HEK293 (cell line): ENCODE data around the gene DRG1.
"Not testable (repeated sequence)": the region's sequence is repeated elsewhere in the genome, so short reads cannot be mapped to it uniquely, and the experiment has no call there.

Experiments
- CTCF ChIA-PET: fragments of 350-600 bp; formaldehyde crosslinking; extraction: SDS; loops from one replicate; lab custom pipeline; 2021; ENCODE audit warnings: antibody characterized with exemption; lab: Yijun Ruan, JAX
- POLR2A ChIA-PET: fragments of 300-600 bp; formaldehyde crosslinking; extraction: SDS; loops from one replicate; lab custom pipeline; 2020; ENCODE audit warnings: antibody characterized with exemption, inconsistent platforms; lab: Yijun Ruan, JAX
- H3K27ac ChIP-seq: fragments of 200-500 bp; sonication (Bioruptor generic); 2 replicates; pipeline ENCODE4 v1.5.1; 2014; ENCODE audit warnings: low read depth, low read length, control low read depth, inconsistent platforms; ENCODE audit errors: extremely low read depth
- H3K36me3 ChIP-seq, 2 experiments: fragments of 200-500 bp in 1 of 2; sonication (Bioruptor generic) in 1 of 2; 1 replicate in 1 of 2; 2 replicates in 1 of 2; pipeline ENCODE4 v1.5.1; 2014 to 2017; ENCODE audit warnings: inconsistent platforms in 2 of 2, low read length in 2 of 2; ENCODE audit not compliant: control insufficient read depth in 2 of 2, insufficient read depth in 1 of 2
- H3K4me1 ChIP-seq: fragments of 200-500 bp; sonication (Bioruptor generic); 2 replicates; pipeline ENCODE4 v1.5.1; 2014; ENCODE audit warnings: mild to moderate bottlenecking, low read length, inconsistent platforms; ENCODE audit not compliant: control insufficient read depth, insufficient read depth
- H3K4me3 ChIP-seq: 2 replicates; pipeline ENCODE4 v1.5.1; 2011; ENCODE audit warnings: low read depth, mild to moderate bottlenecking, control low read depth, low read length, moderate library complexity
- H3K9me3 ChIP-seq: fragments of 200-500 bp; sonication (Bioruptor generic); 2 replicates; pipeline ENCODE4 v1.5.1; 2014; ENCODE audit warnings: low read depth, low read length, inconsistent platforms; ENCODE audit not compliant: control insufficient read depth, insufficient read depth
- KLF7 ChIP-seq: fragments of 450-650 bp; formaldehyde crosslinking; IDR thresholded peaks from 2 replicates; pipeline ENCODE4 v1.5.1; 2016; ENCODE audit warnings: missing biosample characterization, missing genetic modification characterization, borderline replicate concordance
- MYNN ChIP-seq: fragments of 450-650 bp; formaldehyde crosslinking; IDR thresholded peaks from 2 replicates; pipeline ENCODE4 v1.5.1; 2016; ENCODE audit warnings: missing biosample characterization, missing genetic modification characterization, borderline replicate concordance
- OSR2 ChIP-seq: fragments of 450-650 bp; formaldehyde crosslinking; IDR thresholded peaks from 2 replicates; pipeline ENCODE4 v1.5.1; 2016; ENCODE audit warnings: missing biosample characterization, missing genetic modification characterization
- SETDB1 ChIP-seq: IDR thresholded peaks from one replicate; pipeline ENCODE4 v1.6.1; 2017; ENCODE audit warnings: mild to moderate bottlenecking, low read length, moderate library complexity, mixed read lengths; ENCODE audit not compliant: insufficient read length
- ZBTB20 ChIP-seq: fragments of 450-650 bp; formaldehyde crosslinking; IDR thresholded peaks from 2 replicates; pipeline ENCODE4 v1.5.1; 2016; ENCODE audit warnings: missing biosample characterization, missing genetic modification characterization
- ZNF16 ChIP-seq: fragments of 450-650 bp; formaldehyde crosslinking; IDR thresholded peaks from 2 replicates; pipeline ENCODE4 v1.5.1; 2016; ENCODE audit warnings: low read depth, missing biosample characterization, missing genetic modification characterization
- ZNF391 ChIP-seq: fragments of 450-650 bp; formaldehyde crosslinking; IDR thresholded peaks from 2 replicates; pipeline ENCODE4 v1.5.1; 2016; ENCODE audit warnings: low read depth, missing biosample characterization, missing genetic modification characterization, borderline replicate concordance
- ZNF433 ChIP-seq: fragments of 450-650 bp; formaldehyde crosslinking; IDR thresholded peaks from 2 replicates; pipeline ENCODE4 v1.5.1; 2016; ENCODE audit warnings: missing biosample characterization, missing genetic modification characterization, low read depth
- ZNF561 ChIP-seq: fragments of 450-650 bp; IDR thresholded peaks from 2 replicates; pipeline ENCODE4 v1.5.1; 2018; ENCODE audit warnings: missing biosample characterization, missing genetic modification characterization, borderline replicate concordance
- ZNF610 ChIP-seq: fragments of 450-650 bp; formaldehyde crosslinking; IDR thresholded peaks from 2 replicates; pipeline ENCODE4 v1.5.1; 2016; ENCODE audit warnings: missing biosample characterization, missing genetic modification characterization, borderline replicate concordance
- ZNF660 ChIP-seq: fragments of 450-650 bp; IDR thresholded peaks from 2 replicates; pipeline ENCODE4 v1.5.1; 2018; ENCODE audit warnings: missing biosample characterization, mild to moderate bottlenecking, missing genetic modification characterization
- ZNF76 ChIP-seq: fragments of 450-650 bp; formaldehyde crosslinking; IDR thresholded peaks from 2 replicates; pipeline ENCODE4; 2016; ENCODE audit warnings: low read depth, missing biosample characterization, missing genetic modification characterization, borderline replicate concordance
- ZNF837 ChIP-seq: fragments of 450-650 bp; formaldehyde crosslinking; IDR thresholded peaks from 2 replicates; pipeline ENCODE4 v1.5.1; 2016; ENCODE audit warnings: missing biosample characterization, missing genetic modification characterization
- TF ChIP-seq, protein P1 (sequence below): fragments of 450-650 bp; formaldehyde crosslinking; IDR thresholded peaks from 2 replicates; pipeline ENCODE4 v1.5.1; 2016; ENCODE audit warnings: missing biosample characterization, missing genetic modification characterization
- TF ChIP-seq, protein P2 (sequence below): fragments of 450-650 bp; formaldehyde crosslinking; optimal IDR thresholded peaks from 2 replicates; pipeline ENCODE3; 2016; ENCODE audit warnings: missing biosample characterization, mild to moderate bottlenecking, missing genetic modification characterization

The DRG1 gene

GRCh38 chr22:31377612-31378011, 21.8 kb upstream of the DRG1 start (continued):
- TF ChIP-seq, protein P1, sequence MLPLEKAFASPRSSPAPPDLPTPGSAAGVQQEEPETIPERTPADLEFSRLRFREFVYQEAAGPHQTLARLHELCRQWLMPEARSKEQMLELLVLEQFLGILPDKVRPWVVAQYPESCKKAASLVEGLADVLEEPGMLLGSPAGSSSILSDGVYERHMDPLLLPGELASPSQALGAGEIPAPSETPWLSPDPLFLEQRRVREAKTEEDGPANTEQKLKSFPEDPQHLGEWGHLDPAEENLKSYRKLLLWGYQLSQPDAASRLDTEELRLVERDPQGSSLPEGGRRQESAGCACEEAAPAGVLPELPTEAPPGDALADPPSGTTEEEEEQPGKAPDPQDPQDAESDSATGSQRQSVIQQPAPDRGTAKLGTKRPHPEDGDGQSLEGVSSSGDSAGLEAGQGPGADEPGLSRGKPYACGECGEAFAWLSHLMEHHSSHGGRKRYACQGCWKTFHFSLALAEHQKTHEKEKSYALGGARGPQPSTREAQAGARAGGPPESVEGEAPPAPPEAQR (tag by site-specific recombination) = no peak
- no peak for TF ChIP-seq KLF7 (tag by site-specific recombination)
- TF ChIP-seq ZNF433 (tag by site-specific recombination) = no peak
- no peak for TF ChIP-seq ZNF391 (tag by site-specific recombination)
- TF ChIP-seq, protein P2, sequence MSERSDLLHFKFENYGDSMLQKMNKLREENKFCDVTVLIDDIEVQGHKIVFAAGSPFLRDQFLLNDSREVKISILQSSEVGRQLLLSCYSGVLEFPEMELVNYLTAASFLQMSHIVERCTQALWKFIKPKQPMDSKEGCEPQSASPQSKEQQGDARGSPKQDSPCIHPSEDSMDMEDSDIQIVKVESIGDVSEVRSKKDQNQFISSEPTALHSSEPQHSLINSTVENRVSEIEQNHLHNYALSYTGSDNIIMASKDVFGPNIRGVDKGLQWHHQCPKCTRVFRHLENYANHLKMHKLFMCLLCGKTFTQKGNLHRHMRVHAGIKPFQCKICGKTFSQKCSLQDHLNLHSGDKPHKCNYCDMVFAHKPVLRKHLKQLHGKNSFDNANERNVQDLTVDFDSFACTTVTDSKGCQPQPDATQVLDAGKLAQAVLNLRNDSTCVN (tag by site-specific recombination) = no peak

DNA sequence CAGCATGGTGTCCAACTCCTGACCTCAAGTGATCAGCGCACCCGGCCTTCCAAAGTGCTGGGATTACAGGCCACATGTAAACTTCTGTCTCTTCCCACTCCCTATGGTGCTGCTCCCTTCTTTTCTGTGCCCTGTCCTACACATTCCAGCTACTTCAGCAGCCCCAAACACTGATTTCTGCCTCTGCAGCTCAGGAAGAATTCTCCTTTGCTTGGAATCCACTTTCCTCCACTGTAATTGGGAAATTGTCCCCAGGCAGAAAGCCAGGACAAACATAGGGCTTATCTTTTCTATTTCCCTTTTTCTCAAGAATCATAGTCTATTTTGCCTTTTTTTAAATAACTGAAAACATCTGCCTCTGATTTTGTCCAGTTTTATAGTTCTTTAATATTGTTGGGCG, 21.3 kb upstream of the DRG1 start:
- ChIA-PET POLR2A (no interaction called here), CTCF (interaction anchor here (1.5 kb wide), 1 partner anchor 10 kb away, joined by 4 read pairs; no protein-coding TSS in a partner anchor)
- peak; percentile 35; the same call in 1 of the 2 replicates for TF ChIP-seq OSR2 (tag by site-specific recombination)
- TF ChIP-seq MYNN = no peak

GRCh38 chr22:31378651-31379050, 20.8 kb upstream of the DRG1 start:
- H3K4me3 ChIP-seq, POLR2A ChIA-PET, H3K27ac ChIP-seq, CTCF ChIA-PET, H3K9me3 ChIP-seq, H3K36me3 ChIP-seq, H3K4me1 ChIP-seq: not testable (repeated sequence)

More for the DNA sequence above, 21.3 kb upstream of the DRG1 start:
- no peaks in the 10 kb centered on the region for H3K9me3 ChIP-seq
- H3K36me3 ChIP-seq = no peaks in the 10 kb centered on the region; a peak in 1 of 3 replicates
- no peak overlapping the region for H3K4me3 ChIP-seq
- H3K27ac ChIP-seq = no peak overlapping the region
- H3K4me1 ChIP-seq = no peaks in the 10 kb centered on the region

GRCh38 chr22:31393893-31394292, 5.5 kb upstream of the DRG1 start:
- H3K4me3 ChIP-seq = no peak overlapping the region
- TF ChIP-seq ZNF561 (tag by site-specific recombination) (no peak), ZNF76 (tag by site-specific recombination) (no peak), ZNF610 (tag by site-specific recombination) (no peak), ZNF660 (no peak), ZNF837 (no peak), SETDB1 (no peak), ZBTB20 (tag by site-specific recombination) (no peak), ZNF16 (tag by site-specific recombination) (no peak)
- TF ChIP-seq, all 188 proteins: peak for 0
- ChIA-PET POLR2A (no interaction called here), CTCF (interaction anchor here (1.2 kb wide), 1 partner anchor 50 kb away, joined by 4 read pairs; no protein-coding TSS in a partner anchor)
- Histone ChIP-seq H3K36me3 (no peaks in the 10 kb centered on the region; a peak in 1 of 3 replicates), H3K27ac (no peak overlapping the region), H3K9me3 (no peaks in the 10 kb centered on the region), H3K4me1 (peaks cover 3% of the 10 kb centered on the region; the same call in 1 of the 2 replicates)
